Brain microvascular endothelial cell (primary cell): ENCODE results near the gene NCKAP1.

ENCODE experiments used
- DNase-seq: peaks from one replicate; pipeline ENCODE4 v3.0.0-alpha.2; 2020
- H3K27ac ChIP-seq: fragments of 250-450 bp; sonication (Bioruptor Pico); 2 replicates; pipeline ENCODE4 v1.5.1; 2020; ENCODE audit warnings: mild to moderate bottlenecking, moderate library complexity
- H3K27me3 ChIP-seq: fragments of 250-450 bp; sonication (Bioruptor Pico); replicated peaks from 2 replicates; pipeline ENCODE4 v1.5.1; 2020; ENCODE audit warnings: mild to moderate bottlenecking
- H3K36me3 ChIP-seq: fragments of 250-450 bp; sonication (Bioruptor Pico); replicated peaks from 2 replicates; pipeline ENCODE4 v1.5.1; 2020; ENCODE audit warnings: mild to moderate bottlenecking
- H3K4me3 ChIP-seq: 2 replicates; pipeline ENCODE4 v1.5.1; 2011; ENCODE audit warnings: low read depth, mild to moderate bottlenecking, control low read depth, low read length, moderate library complexity
- in situ Hi-C: cut with HindIII; loops from 2 replicates; pipeline ENCODE4 v1.10.0; 2017; ENCODE audit warnings: low sequenced_read_pairs, low pct_ligation_motif_present
- TF ChIP-seq, protein P1 (sequence below): IDR thresholded peaks from 2 replicates; pipeline ENCODE4 v1.5.1; 2011; ENCODE audit warnings: low read depth, mild to moderate bottlenecking, moderate library complexity, low read length, control low read depth, inconsistent platforms; ENCODE audit errors: missing control alignments

NCKAP1 gene

GRCh38 chr2:183027443-183027842 is 10.8 kb downstream of the NCKAP1 start:
- no peaks in the 10 kb centered on the region for H3K36me3 ChIP-seq
- no peaks in the 10 kb centered on the region for H3K27me3 ChIP-seq
- in situ Hi-C loops: no loop called here

GRCh38 chr2:183026424-183026823 is 11.8 kb downstream of the NCKAP1 start:
- no peak for DNase-seq
- in situ Hi-C loops: no loop called here
- Histone ChIP-seq H3K4me3 (no peak overlapping the region), H3K27me3 (no peaks in the 10 kb centered on the region), H3K36me3 (peaks cover 2% of the 10 kb centered on the region), H3K27ac (no peak overlapping the region)
- TF ChIP-seq, protein P1, sequence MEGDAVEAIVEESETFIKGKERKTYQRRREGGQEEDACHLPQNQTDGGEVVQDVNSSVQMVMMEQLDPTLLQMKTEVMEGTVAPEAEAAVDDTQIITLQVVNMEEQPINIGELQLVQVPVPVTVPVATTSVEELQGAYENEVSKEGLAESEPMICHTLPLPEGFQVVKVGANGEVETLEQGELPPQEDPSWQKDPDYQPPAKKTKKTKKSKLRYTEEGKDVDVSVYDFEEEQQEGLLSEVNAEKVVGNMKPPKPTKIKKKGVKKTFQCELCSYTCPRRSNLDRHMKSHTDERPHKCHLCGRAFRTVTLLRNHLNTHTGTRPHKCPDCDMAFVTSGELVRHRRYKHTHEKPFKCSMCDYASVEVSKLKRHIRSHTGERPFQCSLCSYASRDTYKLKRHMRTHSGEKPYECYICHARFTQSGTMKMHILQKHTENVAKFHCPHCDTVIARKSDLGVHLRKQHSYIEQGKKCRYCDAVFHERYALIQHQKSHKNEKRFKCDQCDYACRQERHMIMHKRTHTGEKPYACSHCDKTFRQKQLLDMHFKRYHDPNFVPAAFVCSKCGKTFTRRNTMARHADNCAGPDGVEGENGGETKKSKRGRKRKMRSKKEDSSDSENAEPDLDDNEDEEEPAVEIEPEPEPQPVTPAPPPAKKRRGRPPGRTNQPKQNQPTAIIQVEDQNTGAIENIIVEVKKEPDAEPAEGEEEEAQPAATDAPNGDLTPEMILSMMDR: no peak

More at GRCh38 chr2:183027443-183027842, 10.8 kb downstream of the NCKAP1 start:
- DNase-seq: no peak
- TF ChIP-seq, protein P1: no peak
- no peak overlapping the region for H3K27ac ChIP-seq
- no peak overlapping the region for H3K4me3 ChIP-seq

DNA sequence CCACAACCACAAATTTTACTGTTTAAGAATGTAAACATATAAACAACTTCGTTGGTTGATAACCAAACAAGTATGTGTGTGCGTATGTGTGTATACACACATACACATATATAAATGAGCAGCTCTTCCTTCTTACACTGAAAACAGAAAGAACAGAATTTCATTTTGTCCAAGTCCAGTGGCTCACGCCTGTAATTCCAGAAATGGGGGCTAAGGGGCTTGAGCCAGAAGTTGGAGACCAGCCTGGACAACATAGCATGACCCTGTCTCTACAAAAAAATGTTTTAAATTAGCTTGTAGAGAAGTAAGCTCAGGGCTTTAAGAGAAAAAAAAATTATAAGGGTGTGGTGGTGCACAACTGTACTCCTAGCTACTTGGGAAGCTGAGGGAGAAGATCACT is 12.3 kb downstream of the NCKAP1 start:
- H3K4me3 ChIP-seq: no peak overlapping the region
- DNase-seq: no peak
- TF ChIP-seq, protein P1: no peak
- no peaks in the 10 kb centered on the region for H3K27me3 ChIP-seq
- H3K36me3 ChIP-seq: peaks cover 2% of the 10 kb centered on the region
- in situ Hi-C loops: no loop called here
- H3K27ac ChIP-seq: no peak overlapping the region

DNA sequence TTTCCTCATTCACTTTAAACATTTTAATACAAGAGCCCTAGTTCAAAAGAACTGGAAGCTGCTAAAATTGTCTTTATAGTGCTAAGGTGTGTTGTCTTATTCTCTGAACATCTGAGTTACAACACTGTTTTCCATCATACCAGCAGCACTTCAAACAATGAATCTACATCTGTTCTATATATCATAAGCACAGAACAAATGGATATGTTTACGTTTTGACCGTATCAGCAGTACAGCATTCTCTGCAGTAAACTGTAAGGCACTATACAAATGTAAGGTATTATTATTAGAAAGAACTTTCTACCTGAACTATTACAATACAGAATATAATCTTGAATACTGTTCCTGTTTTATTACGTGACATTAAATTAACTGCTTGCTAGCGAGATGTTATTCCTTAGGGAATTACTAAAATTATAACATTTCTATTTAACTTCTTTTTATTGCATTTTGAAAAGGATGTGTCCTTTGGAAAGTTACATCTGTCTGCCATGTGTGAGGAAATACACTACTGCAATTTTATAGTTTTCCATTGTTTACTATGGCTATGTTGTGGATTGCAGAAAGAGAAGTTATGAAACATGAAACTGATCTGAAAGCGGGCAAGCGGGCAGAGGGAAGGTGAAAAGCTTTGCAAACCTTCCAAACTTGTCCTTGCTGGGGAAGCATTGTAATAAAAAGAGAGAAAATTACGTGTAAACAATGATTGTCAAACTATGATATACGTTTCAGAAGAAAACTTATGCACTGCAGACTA is 13.7 kb downstream of the NCKAP1 start:
- in situ Hi-C loops: loop anchor here (25.0 kb wide), 1 partner anchor 262 kb away; no protein-coding TSS in a partner anchor
- Histone ChIP-seq H3K27ac (no peak overlapping the region), H3K4me3 (no peak overlapping the region), H3K36me3 (peaks cover 2% of the 10 kb centered on the region), H3K27me3 (no peaks in the 10 kb centered on the region)
- no peak for DNase-seq
- TF ChIP-seq, protein P1: no peak

- TF ChIP-seq, protein P1: no peak
- H3K4me3 ChIP-seq: no peak overlapping the region
- H3K27ac ChIP-seq: no peak overlapping the region
- peaks cover 4% of the 10 kb centered on the region for H3K36me3 ChIP-seq
- in situ Hi-C loops: loop anchor here (25.0 kb wide), 1 partner anchor 260 kb away; no protein-coding TSS in a partner anchor
- H3K27me3 ChIP-seq: no peaks in the 10 kb centered on the region
- no peak for DNase-seq
These were observed 15.5 kb downstream of the NCKAP1 start for GRCh38 chr2:183022711-183023110.
